Endothelial cell (in vitro differentiated cells): ENCODE data around the gene SH3TC1. TPM values are rescaled to one million over a fixed set of nuclear protein-coding genes. Genes with fewer than 3 reads are reported as not detected.

Experiments
- DNase-seq: peaks from one replicate; pipeline ENCODE4 v3.0.0; 2021; ENCODE audit warnings: low spot score
- H3K27ac Mint-ChIP-seq: one replicate; pipeline ENCODE4 v1.8.0; 2021; ENCODE audit warnings: mixed read lengths, inconsistent platforms; ENCODE audit not compliant: unreplicated experiment
- H3K27me3 Mint-ChIP-seq: one replicate; pipeline ENCODE4 v1.8.0; 2021; ENCODE audit warnings: mild to moderate bottlenecking, moderate library complexity, mixed read lengths, inconsistent platforms; ENCODE audit not compliant: unreplicated experiment
- H3K36me3 Mint-ChIP-seq: one replicate; pipeline ENCODE4 v1.8.0; 2021; ENCODE audit warnings: mild to moderate bottlenecking, low read depth, mixed read lengths, inconsistent platforms; ENCODE audit not compliant: unreplicated experiment
- H3K4me1 Mint-ChIP-seq: one replicate; pipeline ENCODE4 v1.8.0; 2021; ENCODE audit warnings: mild to moderate bottlenecking, mixed read lengths, inconsistent platforms; ENCODE audit not compliant: unreplicated experiment
- H3K4me3 Mint-ChIP-seq: one replicate; pipeline ENCODE4 v1.8.0; 2021; ENCODE audit warnings: mild to moderate bottlenecking, mixed read lengths, inconsistent platforms; ENCODE audit not compliant: unreplicated experiment
- H3K9me3 Mint-ChIP-seq: one replicate; pipeline ENCODE4 v1.8.0; 2021; ENCODE audit warnings: mixed read lengths, inconsistent platforms; ENCODE audit not compliant: unreplicated experiment
- total RNA-seq: library from RNA; stranded (reverse); fragmentation: NEBNext Ultra II Directional; extraction: Animal tissue kit (Norgen Biotek cat#: 25700); gene quantifications from one replicate; pipeline ENCODE4 v1.2.1, GENCODE V29; 2021; ENCODE audit not compliant: unreplicated experiment
- TF ChIP-seq, protein P1 (sequence below): fragments of 200-600 bp; sonication (generic); IDR thresholded peaks from one replicate; pipeline ENCODE4 v1.5.0; 2021; ENCODE audit warnings: antibody characterized with exemption; ENCODE audit not compliant: unreplicated experiment

Gene SH3TC1
- total RNA-seq, 1 donor from 2014 or later: 114 TPM

DNA sequence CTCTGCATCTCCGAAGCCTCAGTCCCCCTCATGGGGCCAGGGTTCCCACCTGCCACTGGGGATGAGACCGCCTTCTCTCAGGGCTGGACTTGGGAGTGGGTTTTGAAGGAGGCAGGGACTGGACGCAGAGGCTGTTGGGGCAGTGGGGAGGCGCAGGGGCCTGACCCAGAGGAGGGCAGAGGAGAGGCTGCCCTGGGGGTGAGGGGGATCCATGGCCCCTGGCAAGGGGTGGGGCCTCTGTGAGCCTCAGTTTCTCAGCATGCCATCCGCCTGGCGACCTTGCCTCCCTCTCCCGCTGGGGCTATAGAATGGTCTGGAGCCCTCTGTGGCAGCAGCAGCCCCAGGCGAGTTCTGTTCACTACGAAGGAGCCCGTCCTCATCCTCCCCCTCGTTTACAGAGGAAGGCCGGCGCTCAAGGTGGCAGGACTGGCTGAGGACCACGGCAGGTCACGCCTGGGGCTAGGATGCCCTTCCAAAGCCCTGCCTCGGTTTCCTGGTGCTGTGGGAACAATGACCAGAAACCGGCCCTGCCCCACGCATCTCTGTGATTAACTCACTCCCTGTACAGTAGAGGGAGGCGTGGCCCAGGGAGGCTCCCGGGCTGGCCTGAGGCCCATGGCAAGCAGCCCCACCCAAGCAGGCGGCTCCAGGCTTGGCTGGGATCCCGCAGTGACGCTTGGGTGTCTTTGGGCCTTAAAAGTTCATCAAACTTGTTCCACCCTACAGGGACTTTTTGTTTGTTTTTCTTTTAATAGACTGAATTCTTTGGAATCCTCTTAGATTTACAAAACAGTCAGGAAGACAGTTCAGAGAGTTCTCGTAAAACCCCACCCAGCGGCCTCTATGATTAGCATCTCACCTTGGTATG is 16.0 kb upstream of the SH3TC1 start:
- TF ChIP-seq, protein P1, sequence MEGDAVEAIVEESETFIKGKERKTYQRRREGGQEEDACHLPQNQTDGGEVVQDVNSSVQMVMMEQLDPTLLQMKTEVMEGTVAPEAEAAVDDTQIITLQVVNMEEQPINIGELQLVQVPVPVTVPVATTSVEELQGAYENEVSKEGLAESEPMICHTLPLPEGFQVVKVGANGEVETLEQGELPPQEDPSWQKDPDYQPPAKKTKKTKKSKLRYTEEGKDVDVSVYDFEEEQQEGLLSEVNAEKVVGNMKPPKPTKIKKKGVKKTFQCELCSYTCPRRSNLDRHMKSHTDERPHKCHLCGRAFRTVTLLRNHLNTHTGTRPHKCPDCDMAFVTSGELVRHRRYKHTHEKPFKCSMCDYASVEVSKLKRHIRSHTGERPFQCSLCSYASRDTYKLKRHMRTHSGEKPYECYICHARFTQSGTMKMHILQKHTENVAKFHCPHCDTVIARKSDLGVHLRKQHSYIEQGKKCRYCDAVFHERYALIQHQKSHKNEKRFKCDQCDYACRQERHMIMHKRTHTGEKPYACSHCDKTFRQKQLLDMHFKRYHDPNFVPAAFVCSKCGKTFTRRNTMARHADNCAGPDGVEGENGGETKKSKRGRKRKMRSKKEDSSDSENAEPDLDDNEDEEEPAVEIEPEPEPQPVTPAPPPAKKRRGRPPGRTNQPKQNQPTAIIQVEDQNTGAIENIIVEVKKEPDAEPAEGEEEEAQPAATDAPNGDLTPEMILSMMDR: no peak
- DNase-seq: no peak
- no peaks in the 10 kb centered on the region for H3K9me3 Mint-ChIP-seq
- H3K4me1 Mint-ChIP-seq: no peaks in the 10 kb centered on the region
- no peaks in the 10 kb centered on the region for H3K36me3 Mint-ChIP-seq
- no peak overlapping the region for H3K4me3 Mint-ChIP-seq
- H3K27me3 Mint-ChIP-seq: peaks cover 10% of the 10 kb centered on the region
- no peak overlapping the region for H3K27ac Mint-ChIP-seq

DNA sequence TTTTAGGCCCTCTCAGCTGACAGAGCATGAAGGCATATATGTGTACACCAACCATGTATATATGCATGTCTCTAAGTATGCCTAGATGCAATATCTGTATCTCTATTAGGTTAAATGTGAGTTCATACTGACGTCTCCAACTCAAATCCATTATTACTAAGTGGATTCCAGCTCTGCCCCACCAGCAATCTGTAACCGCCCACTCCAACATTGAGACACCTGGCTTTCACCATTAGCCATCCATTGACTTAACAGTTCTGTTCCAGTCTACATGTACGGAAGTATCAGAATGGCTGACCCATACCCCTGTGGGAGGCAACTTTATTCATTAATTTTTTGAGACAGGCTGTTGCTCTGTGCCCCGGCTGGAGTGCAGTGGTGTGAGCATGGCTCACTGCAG is 15.0 kb upstream of the SH3TC1 start:
- Mint-ChIP-seq H3K9me3 (no peaks in the 10 kb centered on the region), H3K4me3 (no peak overlapping the region), H3K27me3 (peaks cover 10% of the 10 kb centered on the region), H3K4me1 (no peaks in the 10 kb centered on the region), H3K27ac (no peak overlapping the region), H3K36me3 (no peaks in the 10 kb centered on the region)
- no peak for DNase-seq
- TF ChIP-seq, protein P1: no peak

- no peaks in the 10 kb centered on the region for H3K36me3 Mint-ChIP-seq
- DNase-seq: no peak
- peaks cover 3% of the 10 kb centered on the region for H3K4me1 Mint-ChIP-seq
- no peaks in the 10 kb centered on the region for H3K9me3 Mint-ChIP-seq
- H3K4me3 Mint-ChIP-seq: no peak overlapping the region
- no peak overlapping the region for H3K27ac Mint-ChIP-seq
- TF ChIP-seq, protein P1: no peak
- peaks cover 10% of the 10 kb centered on the region for H3K27me3 Mint-ChIP-seq
These were observed 13.8 kb upstream of the SH3TC1 start for GRCh38 chr4:8185295-8185694.

DNA sequence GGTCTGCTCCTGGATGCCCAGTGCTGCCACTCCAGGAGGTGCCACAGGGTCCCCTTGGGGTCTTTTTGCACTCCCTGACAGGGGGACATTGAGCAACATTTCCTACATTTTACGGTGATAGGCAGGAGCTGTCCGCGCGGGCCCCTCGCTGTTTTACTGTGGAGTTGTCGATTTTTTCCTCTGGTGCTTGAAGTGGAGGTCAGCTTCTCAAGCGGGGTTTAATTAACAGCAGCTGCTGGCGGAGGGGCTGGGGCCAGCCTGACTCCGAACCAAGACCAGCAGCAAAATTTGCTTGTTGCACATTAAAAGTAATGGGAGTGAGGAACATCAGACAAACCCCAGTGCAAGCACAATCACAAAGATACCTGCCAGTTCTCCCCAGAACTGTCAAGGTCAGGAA is 13.2 kb upstream of the SH3TC1 start:
- H3K27ac Mint-ChIP-seq: no peak overlapping the region
- peak overlapping the region; percentile 20 for H3K4me3 Mint-ChIP-seq
- DNase-seq: no peak
- no peaks in the 10 kb centered on the region for H3K36me3 Mint-ChIP-seq
- peaks cover 7% of the 10 kb centered on the region for H3K27me3 Mint-ChIP-seq
- peaks cover 5% of the 10 kb centered on the region for H3K4me1 Mint-ChIP-seq
- TF ChIP-seq, protein P1: no peak
- H3K9me3 Mint-ChIP-seq: no peaks in the 10 kb centered on the region

DNA sequence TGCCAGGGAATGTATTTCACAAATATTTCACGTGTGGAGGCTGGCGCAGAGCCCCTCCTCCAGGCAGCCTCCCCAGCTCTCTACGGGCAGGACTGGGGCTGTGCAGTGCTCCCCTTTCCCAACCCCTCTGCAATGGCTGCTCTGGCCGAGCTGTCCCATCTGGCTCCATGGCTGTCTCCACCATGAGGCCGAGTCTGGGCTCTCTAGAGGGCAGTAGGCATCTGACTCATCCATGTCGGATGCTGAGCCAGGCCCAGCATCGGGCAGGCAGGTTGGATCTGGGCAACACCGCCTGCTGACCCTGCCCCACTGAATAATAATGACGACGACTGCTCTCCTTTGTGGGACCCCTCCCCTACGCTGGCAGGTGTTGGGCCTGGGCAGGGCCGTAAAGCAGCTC is 11.0 kb upstream of the SH3TC1 start:
- no peaks in the 10 kb centered on the region for H3K9me3 Mint-ChIP-seq
- DNase-seq: no peak
- peak overlapping the region; percentile 42 for H3K27ac Mint-ChIP-seq
- H3K27me3 Mint-ChIP-seq: peaks cover 7% of the 10 kb centered on the region
- no peaks in the 10 kb centered on the region for H3K36me3 Mint-ChIP-seq
- no peak overlapping the region for H3K4me3 Mint-ChIP-seq
- TF ChIP-seq, protein P1: no peak
- H3K4me1 Mint-ChIP-seq: peaks cover 15% of the 10 kb centered on the region
